MM.1S (cell line): ENCODE data around the gene ZNF280C.

Source experiments
- DNase-seq: peaks from one replicate; pipeline ENCODE4 v3.0.0-alpha.2; 2015
- H2AFZ ChIP-seq: fragments of 300-600 bp; sonication (generic); 2 replicates; pipeline ENCODE4 v1.6.0; 2016; ENCODE audit warnings: antibody characterized with exemption, low read length
- H3F3A ChIP-seq: fragments of 300-600 bp; sonication (generic); 2 replicates; pipeline ENCODE4 v1.6.1; 2016; ENCODE audit warnings: mild to moderate bottlenecking, antibody characterized with exemption, low read length, moderate library complexity, mixed read lengths; ENCODE audit not compliant: insufficient read depth
- H3K27ac ChIP-seq: fragments of 300-600 bp; sonication (generic); 2 replicates; pipeline ENCODE4 v1.5.1; 2016; ENCODE audit warnings: mild to moderate bottlenecking, low read length
- H3K27me3 ChIP-seq: fragments of 300-600 bp; sonication (generic); replicated peaks from 2 replicates; pipeline ENCODE4 v1.6.0; 2016; ENCODE audit warnings: low read length; ENCODE audit not compliant: insufficient read depth
- H3K36me3 ChIP-seq: fragments of 300-600 bp; sonication (generic); replicated peaks from 2 replicates; pipeline ENCODE4 v1.6.1; 2016; ENCODE audit warnings: mild to moderate bottlenecking, low read length, mixed read lengths; ENCODE audit not compliant: insufficient read depth
- H3K4me1 ChIP-seq: fragments of 300-600 bp; sonication (generic); 2 replicates; pipeline ENCODE4 v1.6.1; 2016; ENCODE audit warnings: low read length, mixed read lengths
- H3K4me2 ChIP-seq: fragments of 300-600 bp; sonication (generic); 2 replicates; pipeline ENCODE4 v1.6.0; 2016; ENCODE audit warnings: low read depth, low read length
- H3K4me3 ChIP-seq: fragments of 300-600 bp; sonication (generic); 2 replicates; pipeline ENCODE4 v1.5.1; 2016; ENCODE audit warnings: low read length, mixed read lengths
- H3K79me2 ChIP-seq: fragments of 300-600 bp; sonication (generic); 2 replicates; pipeline ENCODE4 v1.6.1; 2016; ENCODE audit warnings: mixed run types, low read length, mixed read lengths
- H3K9ac ChIP-seq: fragments of 300-600 bp; sonication (generic); 2 replicates; pipeline ENCODE4 v1.6.1; 2016; ENCODE audit warnings: low read length, mixed read lengths
- H3K9me2 ChIP-seq: fragments of 300-600 bp; sonication (generic); replicated peaks from 2 replicates; pipeline ENCODE4 v1.6.1; 2016; ENCODE audit warnings: mild to moderate bottlenecking, low read length, mixed read lengths; ENCODE audit not compliant: insufficient read depth
- H3K9me3 ChIP-seq: fragments of 300-600 bp; sonication (generic); replicated peaks from 2 replicates; pipeline ENCODE4 v1.6.1; 2016; ENCODE audit warnings: mild to moderate bottlenecking, low read length, mixed read lengths; ENCODE audit not compliant: insufficient read depth
- H4K20me1 ChIP-seq: fragments of 300-600 bp; sonication (generic); 2 replicates; pipeline ENCODE4 v1.6.1; 2016; ENCODE audit warnings: mild to moderate bottlenecking, low read length, moderate library complexity, mixed read lengths; ENCODE audit not compliant: insufficient read depth
- CTCF ChIP-seq: fragments of 300-600 bp; sonication (generic); IDR thresholded peaks from 2 replicates; pipeline ENCODE4 v1.5.1; 2016; ENCODE audit warnings: antibody characterized with exemption, low read length, mixed read lengths
- EZH2 ChIP-seq: fragments of 300-600 bp; sonication (generic); optimal IDR thresholded peaks from 2 replicates; pipeline ENCODE3; 2017; ENCODE audit warnings: low read depth, mild to moderate bottlenecking, antibody characterized with exemption, low read length, mixed read lengths
- EZH2phosphoT487 ChIP-seq: fragments of 300-600 bp; sonication (generic); IDR thresholded peaks from 2 replicates; pipeline ENCODE4 v1.6.1; 2018; ENCODE audit warnings: antibody characterized with exemption, low read length

Gene ZNF280C

GRCh38 chrX:130296743-130297142 lies 28.0 kb upstream of the ZNF280C start:
- Histone ChIP-seq H3K36me3 (no peaks in the 10 kb centered on the region), H3K4me1 (no peaks in the 10 kb centered on the region), H4K20me1 (no peaks in the 10 kb centered on the region), H3K27me3 (no peaks in the 10 kb centered on the region), H3K27ac (no peak overlapping the region), H3K4me2 (no peak overlapping the region), H3K79me2 (no peaks in the 10 kb centered on the region), H3K9me2 (no peaks in the 10 kb centered on the region), H3K9ac (no peak overlapping the region), H3K9me3 (no peaks in the 10 kb centered on the region), H3K4me3 (no peak overlapping the region), H3F3A (no peaks in the 10 kb centered on the region), H2AFZ (no peak overlapping the region)
- peak; percentile 27 for DNase-seq
- TF ChIP-seq EZH2phosphoT487 (no peak), EZH2 (no peak), CTCF (no peak)

DNA sequence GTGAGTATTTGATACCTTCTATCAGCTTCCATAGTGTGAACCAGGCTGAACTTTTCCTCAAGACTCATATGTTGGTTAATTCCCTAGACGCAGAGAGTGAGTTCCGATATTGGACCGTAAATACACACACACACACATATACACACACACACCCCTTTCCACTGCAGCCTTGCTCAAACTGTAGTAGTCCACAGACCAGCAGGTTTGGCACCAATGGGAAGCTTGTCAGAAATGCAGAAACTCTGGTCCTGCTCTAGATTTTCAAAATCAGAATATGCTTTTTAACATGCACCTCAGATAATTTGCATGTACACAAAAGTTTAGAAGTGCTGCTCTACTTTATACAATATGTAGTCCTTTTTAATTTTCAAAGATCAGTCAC lies 27.6 kb upstream of the ZNF280C start:
- no peak overlapping the region for H2AFZ ChIP-seq
- no peaks in the 10 kb centered on the region for H3F3A ChIP-seq
- no peaks in the 10 kb centered on the region for H4K20me1 ChIP-seq
- no peak overlapping the region for H3K4me2 ChIP-seq
- H3K79me2 ChIP-seq, result no peaks in the 10 kb centered on the region
- no peaks in the 10 kb centered on the region for H3K9me2 ChIP-seq
- H3K4me3 ChIP-seq, result no peak overlapping the region
- H3K27ac ChIP-seq, result no peak overlapping the region
- no peaks in the 10 kb centered on the region for H3K36me3 ChIP-seq
- TF ChIP-seq EZH2phosphoT487, result no peak
- TF ChIP-seq EZH2, result no peak
- TF ChIP-seq CTCF, result no peak
- H3K4me1 ChIP-seq, result no peaks in the 10 kb centered on the region
- no peaks in the 10 kb centered on the region for H3K9me3 ChIP-seq
- DNase-seq, result no peak
- no peak overlapping the region for H3K9ac ChIP-seq
- H3K27me3 ChIP-seq, result no peaks in the 10 kb centered on the region

- H3F3A ChIP-seq, result no peaks in the 10 kb centered on the region
- TF ChIP-seq CTCF (no peak), EZH2phosphoT487 (no peak), EZH2 (no peak)
- H4K20me1 ChIP-seq, result no peaks in the 10 kb centered on the region
- no peak overlapping the region for H3K4me2 ChIP-seq
- H3K9me3 ChIP-seq, result no peaks in the 10 kb centered on the region
- no peak overlapping the region for H3K9ac ChIP-seq
- no peaks in the 10 kb centered on the region for H3K9me2 ChIP-seq
- H3K27me3 ChIP-seq, result no peaks in the 10 kb centered on the region
- H3K79me2 ChIP-seq, result no peaks in the 10 kb centered on the region
- DNase-seq, result no peak
- H3K36me3 ChIP-seq, result no peaks in the 10 kb centered on the region
- no peaks in the 10 kb centered on the region for H3K4me1 ChIP-seq
- H2AFZ ChIP-seq, result no peak overlapping the region
- no peak overlapping the region for H3K4me3 ChIP-seq
- no peak overlapping the region for H3K27ac ChIP-seq
Observed at GRCh38 chrX:130295519-130296296, 27.0 kb upstream of the ZNF280C start.
